GM18873 (cell line): Measurements from ENCODE around the gene VHLL.
"Not testable (repeated sequence)": the region's sequence is repeated elsewhere in the genome, so short reads cannot be mapped to it uniquely, and the experiment has no call there.

Experiments used
- ATAC-seq: cut with Tn5 transposase; IDR thresholded peaks from one replicate; pipeline ENCODE4 v1.9.1; 2021; ENCODE audit warnings: mild to moderate bottlenecking, moderate library complexity, moderate number of reproducible peaks; ENCODE audit not compliant: unreplicated experiment, low FRiP score

VHLL gene

DNA sequence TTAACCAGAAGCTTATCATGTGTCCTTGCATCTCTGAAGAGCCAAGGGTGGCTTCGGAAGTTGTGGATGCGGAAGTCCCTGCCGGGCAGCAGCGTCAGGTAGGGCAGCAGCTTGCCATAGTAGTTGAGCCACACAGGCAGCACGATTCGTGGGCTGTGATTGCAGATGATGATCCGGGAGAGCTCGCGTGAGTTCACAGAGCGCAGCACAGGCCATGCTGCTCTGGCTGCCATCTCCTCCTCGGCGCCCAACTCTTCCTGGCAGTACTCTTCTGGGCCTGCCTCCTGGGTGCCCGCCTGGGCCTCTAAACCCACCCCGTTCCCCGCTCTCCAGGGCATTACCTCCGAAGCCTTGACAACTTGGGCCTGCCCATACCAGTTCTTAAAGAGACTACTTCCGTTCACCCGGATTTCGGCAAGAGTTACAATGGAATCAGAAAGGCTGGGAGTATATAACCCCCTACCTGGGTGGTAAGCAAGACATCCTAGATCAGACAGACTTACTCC is at the start of gene VHLL:
TSS of gene VHLL (minus strand) at position 456 of the 506 bp plus-strand sequence. CDS start at position 338, 118 bp downstream.
- no peak for ATAC-seq

- ATAC-seq, result no peak
Observed at GRCh38 chr1:156347331-156347730, 48.2 kb upstream of the VHLL start.

GRCh38 chr1:156346636-156347035 is 47.5 kb upstream of the VHLL start:
- ATAC-seq, result no peak

DNA sequence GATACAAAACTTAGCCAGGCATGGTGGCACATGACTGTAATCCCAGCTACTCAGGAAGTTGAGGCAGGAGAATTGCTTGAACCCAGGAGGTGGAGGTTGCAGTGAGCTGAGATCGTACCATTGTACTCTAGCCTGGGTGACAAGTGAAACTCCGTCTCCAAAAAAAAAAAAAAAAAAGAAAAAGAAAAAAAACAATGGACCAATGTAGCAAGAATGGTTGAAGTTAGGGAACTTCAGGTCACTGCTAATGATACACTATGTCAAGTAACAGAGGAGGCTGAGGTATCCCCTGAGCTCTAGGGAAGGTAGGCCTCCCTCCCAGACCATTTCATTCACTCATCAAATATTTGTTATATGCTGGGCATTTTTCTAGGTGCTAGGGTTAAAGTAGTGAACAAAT is 46.9 kb upstream of the VHLL start:
- not testable (repeated sequence) for ATAC-seq

- ATAC-seq, result no peak
Observed at GRCh38 chr1:156344409-156344808, 45.3 kb upstream of the VHLL start.

DNA sequence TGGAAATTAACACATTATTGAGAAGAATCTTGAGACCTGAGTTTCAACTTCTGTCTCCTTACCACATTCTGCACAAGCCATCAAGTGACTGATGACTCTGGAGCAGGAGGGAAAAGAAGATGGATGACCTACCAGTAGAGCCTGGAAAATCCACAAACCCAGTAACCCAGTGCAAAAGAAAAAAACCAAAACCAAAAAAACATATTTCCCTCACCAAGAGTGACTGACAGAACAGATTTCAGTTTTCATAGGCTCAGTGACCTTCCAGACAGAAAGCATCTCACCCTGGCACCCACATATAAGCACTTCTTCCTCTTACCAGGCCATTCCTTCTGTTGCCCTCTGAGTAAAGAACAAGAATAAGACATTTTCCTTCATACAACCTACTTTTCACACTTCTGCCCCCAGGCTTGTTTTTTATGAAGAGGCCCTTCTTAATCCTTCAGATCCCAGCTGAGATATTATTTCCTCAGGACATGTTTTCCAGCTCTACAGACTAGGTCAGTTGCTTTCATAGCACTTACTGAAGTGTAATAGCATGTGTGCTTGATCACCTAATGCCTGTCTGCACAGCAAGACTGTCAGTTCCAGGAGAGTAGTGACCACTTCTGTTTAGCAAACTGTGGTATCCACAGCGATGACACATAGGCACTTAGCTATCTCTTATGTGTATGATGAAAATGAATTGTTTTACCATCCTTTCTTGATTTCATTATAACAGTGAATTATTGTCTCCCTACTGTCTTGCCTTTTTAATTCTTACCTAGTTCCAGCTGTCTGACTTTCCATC is 43.3 kb upstream of the VHLL start:
- no peak for ATAC-seq

DNA sequence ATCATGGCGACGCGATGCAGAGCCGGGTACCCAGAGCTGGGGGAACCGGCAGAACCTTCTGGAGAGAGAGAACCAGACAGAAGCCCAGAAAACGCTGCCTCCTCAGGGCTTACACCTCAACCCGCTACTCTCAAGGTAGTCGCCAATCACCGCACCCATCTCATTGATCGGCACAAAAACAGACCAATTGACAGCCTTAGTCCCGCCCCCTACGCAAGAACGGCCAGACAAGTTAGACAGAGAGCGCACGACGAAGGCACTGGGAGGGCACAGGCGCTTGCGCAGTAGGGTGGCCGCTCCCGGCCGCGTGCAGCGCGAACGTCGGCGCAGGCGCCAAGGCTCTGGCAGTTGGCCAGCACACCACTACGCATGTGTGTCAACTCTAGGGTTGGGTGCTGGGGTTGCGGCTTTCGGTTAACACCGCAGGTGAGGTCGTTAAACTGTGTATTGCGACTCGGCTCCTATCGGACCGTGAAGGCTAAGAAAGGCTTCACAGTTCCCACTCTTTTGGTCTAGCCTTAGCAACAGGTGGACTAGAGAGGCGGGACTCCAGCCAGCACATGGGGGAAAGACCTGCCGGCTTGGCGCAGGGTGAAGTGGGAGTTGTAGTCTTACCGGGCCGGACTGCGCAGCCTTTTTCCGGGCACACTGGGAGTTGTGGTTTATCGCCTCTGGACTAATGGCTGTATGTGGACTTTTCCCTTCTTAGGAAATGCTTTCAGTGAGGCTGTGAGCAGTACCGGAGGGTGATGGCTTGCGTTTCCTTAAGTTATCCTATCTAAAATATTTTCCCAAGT is 39.3 kb upstream of the VHLL start, which contains the start of the genes CCT3 and TSACC:
TSS of gene CCT3 (minus strand) at position 113 of the 797 bp plus-strand sequence. CDS start at position 5, 108 bp downstream.
TSS of gene TSACC (plus strand) at position 347 of the 797 bp plus-strand sequence. CDS start 1,232 bp downstream, outside the sequence.
- ATAC-seq, result peak; percentile 89

DNA sequence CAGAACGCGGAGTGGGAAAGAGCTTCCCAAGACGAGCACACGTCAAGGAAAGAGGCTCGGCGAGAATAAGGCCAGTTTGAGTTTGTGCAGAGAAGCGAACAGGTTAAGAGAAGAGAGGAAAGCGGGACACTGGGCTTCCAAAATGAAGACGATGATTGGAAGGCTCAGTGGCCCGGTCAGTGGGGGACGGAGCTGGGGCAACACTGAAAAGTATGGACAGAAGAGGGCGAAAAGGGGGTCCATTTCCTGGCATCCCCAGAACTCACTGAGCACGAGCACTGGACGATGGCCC is 38.7 kb upstream of the VHLL start:
- ATAC-seq, result no peak

GRCh38 chr1:156337052-156337887 is 38.2 kb upstream of the VHLL start:
- no peak for ATAC-seq

- ATAC-seq, result no peak
Observed at GRCh38 chr1:156336242-156336641, 37.1 kb upstream of the VHLL start.

DNA sequence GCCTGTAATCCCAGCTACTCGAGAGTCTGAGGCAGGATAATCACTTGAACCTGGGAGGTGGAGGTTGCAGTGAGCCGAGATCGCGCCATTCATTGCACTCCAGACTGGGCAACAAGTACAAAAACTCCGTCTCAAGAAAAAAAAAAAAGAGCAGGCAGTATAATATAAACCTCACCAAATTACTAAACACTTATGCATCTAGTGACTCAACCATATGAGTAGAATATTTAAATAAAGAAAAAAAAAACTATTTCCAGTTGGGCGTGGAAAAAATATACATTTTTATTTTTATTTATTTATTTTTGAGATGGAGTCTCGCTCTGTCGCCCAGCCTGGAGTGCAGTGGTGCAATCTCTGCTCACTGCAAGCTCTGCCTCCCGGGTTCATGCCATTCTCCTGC is 24.1 kb upstream of the VHLL start:
- ATAC-seq, result not testable (repeated sequence)

DNA sequence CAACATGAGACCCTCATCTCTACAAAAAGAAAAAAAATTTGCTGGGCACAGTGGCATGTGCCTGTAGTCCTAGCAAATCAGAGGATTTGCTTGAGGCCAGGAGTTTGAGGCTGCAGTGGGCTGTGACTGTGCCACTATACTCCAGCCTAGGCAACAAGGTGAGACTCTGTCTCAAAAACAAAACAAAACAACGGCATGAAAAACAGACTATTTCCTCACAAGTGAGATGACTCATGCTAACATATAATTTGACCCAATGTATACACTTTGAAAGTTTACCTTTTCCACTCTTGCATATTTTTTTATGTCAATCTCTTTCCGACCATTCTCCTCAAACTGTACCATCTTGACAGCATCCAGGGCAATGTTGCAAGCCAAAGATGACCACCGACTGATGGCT is 21.5 kb upstream of the VHLL start:
- no peak for ATAC-seq

DNA sequence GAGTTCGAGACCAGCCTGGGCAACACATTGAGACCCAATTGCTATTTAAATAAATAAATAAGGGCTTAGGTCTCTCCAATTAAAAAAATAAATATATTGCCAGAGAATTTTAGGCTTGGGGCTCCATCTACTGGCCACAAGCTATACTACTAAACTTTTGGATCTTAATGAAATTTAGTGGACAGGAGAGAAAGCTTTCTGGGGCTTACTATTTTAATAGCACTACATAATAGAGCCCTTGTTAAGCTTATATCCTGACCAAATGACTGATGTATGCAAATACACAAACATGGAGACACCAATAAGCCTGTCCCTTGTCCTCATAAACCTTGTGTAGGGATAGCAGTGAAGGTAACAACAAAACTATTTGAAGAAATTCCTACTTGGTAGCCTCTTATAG is 20.6 kb upstream of the VHLL start:
- no peak for ATAC-seq

DNA sequence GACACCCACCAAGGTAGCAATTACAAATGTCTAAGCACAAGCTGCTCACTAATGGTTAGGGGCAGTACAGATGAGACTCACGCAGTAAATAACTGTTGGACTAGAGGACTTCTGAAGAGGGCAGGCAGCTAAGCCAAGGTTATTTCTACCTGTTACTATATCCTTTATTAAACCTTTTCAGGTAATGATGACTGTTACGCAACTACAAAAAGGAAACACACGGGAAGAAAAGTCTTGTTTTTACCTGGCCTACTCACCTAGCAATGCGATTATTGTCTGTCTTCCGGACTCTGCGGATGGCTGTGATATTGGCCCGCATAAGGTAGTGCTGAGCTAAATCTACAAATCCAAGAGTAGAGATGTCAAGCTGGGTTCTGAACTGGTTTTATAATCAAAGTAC is 17.8 kb upstream of the VHLL start:
- ATAC-seq, result no peak

- no peak for ATAC-seq
Observed at GRCh38 chr1:156310962-156311361, 11.9 kb upstream of the VHLL start.

DNA sequence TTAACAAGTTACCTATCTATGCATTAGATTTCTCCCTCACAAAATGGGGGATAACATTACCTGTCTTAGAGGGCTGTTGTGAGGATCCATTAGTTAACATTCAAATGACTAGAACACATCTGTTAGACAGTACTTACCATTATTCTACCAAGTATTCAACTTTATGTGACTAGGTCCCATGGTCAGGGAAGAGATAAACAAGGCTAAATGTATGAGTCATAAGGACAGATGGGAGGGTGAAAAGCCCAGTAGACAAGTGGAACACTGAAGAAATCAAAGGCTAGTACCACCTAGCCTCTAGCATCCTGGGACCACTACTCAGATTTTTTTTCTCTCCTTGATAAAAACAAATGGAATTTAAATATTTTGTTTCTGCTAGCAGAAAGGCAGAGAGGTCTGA is 9.0 kb upstream of the VHLL start:
- ATAC-seq, result no peak

DNA sequence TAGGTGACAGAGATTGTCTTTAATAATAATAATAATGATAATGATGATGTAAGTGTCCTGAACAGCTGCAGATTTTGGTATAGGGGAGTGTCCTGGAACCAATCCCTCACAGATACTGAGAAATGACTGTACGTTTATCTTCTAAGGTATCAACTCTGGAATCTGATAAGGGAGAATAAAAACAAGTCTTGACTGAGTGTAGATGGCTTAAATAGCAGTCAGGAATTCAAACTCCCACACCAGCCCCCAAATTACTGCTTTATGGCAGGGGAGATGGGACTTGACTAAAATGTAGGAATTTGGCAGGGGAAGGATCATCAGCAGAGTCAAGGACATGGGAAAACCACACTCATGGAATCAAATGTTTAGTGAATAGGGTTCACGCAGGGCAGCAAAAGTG is 6.1 kb upstream of the VHLL start:
- no peak for ATAC-seq

DNA sequence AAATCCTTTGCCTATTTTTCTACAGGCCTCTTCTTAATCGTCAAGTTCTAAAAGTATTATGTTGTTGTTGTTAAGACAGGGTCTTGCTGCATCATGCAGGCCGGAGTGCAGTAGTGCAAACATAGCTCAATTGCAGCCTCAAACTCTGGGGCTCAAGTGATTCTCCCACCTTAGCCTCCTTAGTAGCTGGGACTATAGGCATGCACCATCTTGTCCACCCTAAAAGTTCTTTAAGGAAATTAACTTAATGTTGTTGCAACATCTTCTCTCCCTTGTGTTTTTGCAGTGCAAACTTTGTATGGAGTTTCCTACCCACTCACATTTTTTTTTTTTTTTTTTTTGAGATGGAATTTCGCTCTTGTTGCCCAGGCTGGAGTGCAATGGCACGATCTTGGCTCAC is 4.1 kb upstream of the VHLL start:
- ATAC-seq, result no peak

GRCh38 chr1:156295391-156295947 is 3.6 kb downstream of the VHLL start, which contains the start of gene GLMP:
TSS of gene GLMP (minus strand) at chr1:156295679. CDS start at chr1:156295645, 34 bp downstream.
- no peak for ATAC-seq

GRCh38 chr1:156293895-156294294 is 5.2 kb downstream of the VHLL start:
- ATAC-seq, result no peak
